Bronchial epithelial cell (primary cell): ENCODE measurements around the gene BEND6. TPM values are rescaled to one million over a fixed set of nuclear protein-coding genes. Genes with fewer than 3 reads are reported as not detected.

Experiments used
- DNase-seq: peaks from one replicate; pipeline ENCODE4 v3.0.0-alpha.2; 2010; ENCODE audit warnings: low read depth
- FAIRE-seq: peaks from 2 replicates; lab custom pipeline; 2011; peaks lifted over from hg19 to GRCh38; lab: Jason Lieb, UNC
- H3K27me3 ChIP-seq: 2 replicates; pipeline ENCODE4 v1.5.1; 2011; ENCODE audit warnings: low read length; ENCODE audit not compliant: control insufficient read depth, insufficient read depth
- H3K36me3 ChIP-seq: 2 replicates; pipeline ENCODE4 v1.5.1; 2011; ENCODE audit warnings: low read length; ENCODE audit not compliant: control insufficient read depth, insufficient read depth
- H3K4me3 ChIP-seq: 2 replicates; pipeline ENCODE4 v1.5.1; 2011; ENCODE audit warnings: mild to moderate bottlenecking, low read depth, low read length, control low read depth
- total RNA-seq: library from RNA; depleted of rRNA; stranded (reverse); fragments of >200 nt; gene quantifications from 2 replicates; pipeline ENCODE4 v1.2.1, GENCODE V29; 2014
- TF ChIP-seq, protein P1 (sequence below): IDR thresholded peaks from 2 replicates; pipeline ENCODE4 v1.5.1; 2011; ENCODE audit warnings: mild to moderate bottlenecking, moderate library complexity, low read length, control low read depth, inconsistent platforms; ENCODE audit not compliant: insufficient read depth, severe bottlenecking

BEND6 gene
- total RNA-seq, 1 donor from 2014 or later = 0.53 TPM

DNA sequence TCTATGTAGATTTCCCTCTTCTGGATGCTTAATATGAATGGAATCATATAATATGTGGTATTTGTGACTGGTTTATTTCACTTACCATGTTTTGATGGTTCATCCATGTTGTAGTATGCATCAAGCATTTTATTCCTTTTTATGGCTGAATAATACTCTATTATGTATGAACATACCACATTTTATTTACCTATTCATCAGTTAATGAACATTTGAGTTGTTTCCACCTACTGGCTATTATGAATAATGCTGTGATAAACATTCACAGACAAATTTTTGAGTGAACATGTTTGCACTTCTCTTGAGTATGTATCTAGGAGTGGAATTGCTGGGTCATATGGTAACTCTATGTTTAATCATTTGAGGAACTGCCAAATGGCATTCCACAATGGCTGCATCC is 120.2 kb downstream of the BEND6 start:
- DNase-seq = peak; percentile 26
- no peak for FAIRE-seq
- TF ChIP-seq, protein P1, sequence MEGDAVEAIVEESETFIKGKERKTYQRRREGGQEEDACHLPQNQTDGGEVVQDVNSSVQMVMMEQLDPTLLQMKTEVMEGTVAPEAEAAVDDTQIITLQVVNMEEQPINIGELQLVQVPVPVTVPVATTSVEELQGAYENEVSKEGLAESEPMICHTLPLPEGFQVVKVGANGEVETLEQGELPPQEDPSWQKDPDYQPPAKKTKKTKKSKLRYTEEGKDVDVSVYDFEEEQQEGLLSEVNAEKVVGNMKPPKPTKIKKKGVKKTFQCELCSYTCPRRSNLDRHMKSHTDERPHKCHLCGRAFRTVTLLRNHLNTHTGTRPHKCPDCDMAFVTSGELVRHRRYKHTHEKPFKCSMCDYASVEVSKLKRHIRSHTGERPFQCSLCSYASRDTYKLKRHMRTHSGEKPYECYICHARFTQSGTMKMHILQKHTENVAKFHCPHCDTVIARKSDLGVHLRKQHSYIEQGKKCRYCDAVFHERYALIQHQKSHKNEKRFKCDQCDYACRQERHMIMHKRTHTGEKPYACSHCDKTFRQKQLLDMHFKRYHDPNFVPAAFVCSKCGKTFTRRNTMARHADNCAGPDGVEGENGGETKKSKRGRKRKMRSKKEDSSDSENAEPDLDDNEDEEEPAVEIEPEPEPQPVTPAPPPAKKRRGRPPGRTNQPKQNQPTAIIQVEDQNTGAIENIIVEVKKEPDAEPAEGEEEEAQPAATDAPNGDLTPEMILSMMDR = no peak

More for the DNA sequence above, 120.2 kb downstream of the BEND6 start:
- H3K4me3 ChIP-seq = no peak overlapping the region
- no peaks in the 10 kb centered on the region for H3K27me3 ChIP-seq
- H3K36me3 ChIP-seq = no peaks in the 10 kb centered on the region

Other genes with a start within 250 kb of the BEND6 start
- gene KIAA1586, start 91.6 kb downstream of the BEND6 start, total RNA-seq = 4.1 and 4.5 TPM in 2 replicates
- 51.6 and 52.4 TPM in 2 replicates for gene ZNF451, start 135.1 kb downstream of the BEND6 start, total RNA-seq
- 1.7 and 2.1 TPM in 2 replicates for gene BAG2, start 217.2 kb downstream of the BEND6 start, total RNA-seq